HepG2 (cell line): ENCODE results near the gene HECTD4. TPM values are rescaled to one million over a fixed set of nuclear protein-coding genes. Genes with fewer than 3 reads are reported as not detected.
"Not testable (repeated sequence)": the region's sequence is repeated elsewhere in the genome, so short reads cannot be mapped to it uniquely, and the experiment has no call there.

Source experiments
- ATAC-seq: fragments of 200-7000 bp; cut with Tn5 transposase; 3 replicates; pipeline ENCODE4 v1.9.1; 2020; ENCODE audit warnings: mild to moderate bottlenecking, moderate library complexity
- BruUV-seq: library from RNA; stranded (reverse); fragments of 400-500 nt; replicated peaks from 2 replicates; lab custom pipeline; 2021; lab: Mats Ljungman, UMichigan
- CTCF ChIA-PET: fragments of 300-600 bp; formaldehyde crosslinking; extraction: SDS; loops from one replicate; lab custom pipeline; 2021; ENCODE audit warnings: low total read pairs, inconsistent platforms, low intra/inter-chr PET ratio; lab: Yijun Ruan, JAX
- POLR2A ChIA-PET: fragments of 350-600 bp; sonication (Branson Sonifier 250); formaldehyde crosslinking; loops from one replicate; lab custom pipeline; 2020; ENCODE audit warnings: antibody characterized with exemption, inconsistent platforms; lab: Yijun Ruan, JAX
- DNase-seq: peaks from one replicate; pipeline ENCODE4 v3.0.0-alpha.2; 2015; ENCODE audit warnings: low spot score
- FAIRE-seq: peaks from 3 replicates; lab custom pipeline; 2011; peaks lifted over from hg19 to GRCh38; lab: Jason Lieb, UNC
- H2AFZ ChIP-seq: one replicate; pipeline ENCODE4 v1.6.1; 2011; ENCODE audit warnings: low read length, inconsistent platforms
- H3K27ac ChIP-seq: fragments of 300-600 bp; 3 replicates; pipeline ENCODE4 v1.8.0; 2011; ENCODE audit warnings: mixed run types, mild to moderate bottlenecking, mixed read lengths, low read length, inconsistent platforms; ENCODE audit not compliant: insufficient read depth; ENCODE audit errors: extremely low read length
- H3K27me3 ChIP-seq, 2 experiments: fragments of 200-600 bp in 1 of 2; 2 replicates in 1 of 2; 3 replicates in 1 of 2; pipeline versions ENCODE4 v1.6.0 to v1.8.0; 2011; ENCODE audit warnings: low read length in 2 of 2, mild to moderate bottlenecking in 2 of 2, moderate library complexity in 2 of 2, inconsistent platforms in 1 of 2; ENCODE audit not compliant: insufficient read depth in 2 of 2, control insufficient read depth in 1 of 2
- H3K36me3 ChIP-seq, 2 experiments: fragments of 200-600 bp in 1 of 2; replicated peaks in 1 of 2; 2 replicates in 1 of 2; 3 replicates in 1 of 2; pipeline versions ENCODE4 v1.5.1 to v1.8.0; 2011; ENCODE audit warnings: low read length in 2 of 2, inconsistent platforms in 1 of 2; ENCODE audit not compliant: insufficient read depth in 2 of 2, control insufficient read depth in 1 of 2
- H3K4me1 ChIP-seq: 2 replicates; pipeline ENCODE4 v1.5.1; 2012; ENCODE audit warnings: low read length, inconsistent platforms; ENCODE audit not compliant: insufficient read depth
- H3K4me2 ChIP-seq: 2 replicates; pipeline ENCODE4 v1.6.0; 2011; ENCODE audit warnings: low read depth, low read length, inconsistent platforms
- H3K4me3 ChIP-seq, 3 experiments: fragments of 200-600 bp in 1 of 3; sonication (generic), shearing (Covaris generic) in 1 of 3; replicated peaks in 1 of 3; 2 replicates each; pipeline ENCODE4 v1.5.1; 2011 to 2016; ENCODE audit warnings: low read length in 3 of 3, inconsistent platforms in 2 of 3, low read depth in 2 of 3, mild to moderate bottlenecking in 2 of 3, control low read depth in 1 of 3, mixed read lengths in 1 of 3; ENCODE audit not compliant: insufficient read depth in 1 of 3
- H3K79me2 ChIP-seq: one replicate; pipeline ENCODE4 v1.6.1; 2011; ENCODE audit warnings: low read length, inconsistent platforms; ENCODE audit not compliant: insufficient read depth
- H3K9ac ChIP-seq: 2 replicates; pipeline ENCODE4 v1.6.0; 2011; ENCODE audit warnings: mild to moderate bottlenecking, low read depth, low read length, inconsistent platforms; ENCODE audit not compliant: insufficient read depth
- H3K9me3 ChIP-seq: 2 replicates; pipeline ENCODE4 v1.5.1; 2012; ENCODE audit warnings: mild to moderate bottlenecking, low read length
- H4K20me1 ChIP-seq: 2 replicates; pipeline ENCODE4 v1.6.0; 2011; ENCODE audit warnings: inconsistent platforms, mild to moderate bottlenecking, low read length, moderate library complexity; ENCODE audit not compliant: insufficient read depth
- MTF1 ChIP-seq: sonication (generic); formaldehyde crosslinking; IDR thresholded peaks from 2 replicates; pipeline ENCODE4 v1.5.0; 2020; ENCODE audit warnings: missing genetic modification reagents
- POLR2AphosphoS2 ChIP-seq: IDR thresholded peaks from 2 replicates; pipeline ENCODE4 v1.6.1; 2011; ENCODE audit warnings: low read depth, low read length, improper control_type of control experiment
- ZNF121 ChIP-seq: sonication (generic); formaldehyde crosslinking; IDR thresholded peaks from 2 replicates; pipeline ENCODE4 v1.5.0; 2020; ENCODE audit warnings: mild to moderate bottlenecking, missing genetic modification reagents
- WGBS: methylation state at CpG from one replicate; pipeline ENCODE4 v1.1.6; 2017; ENCODE audit warnings: low lambda C conversion rate; 5-methylcytosine and 5-hydroxymethylcytosine counted together
- in situ Hi-C: cut with HindIII; loops from 2 replicates; pipeline ENCODE4 v1.10.0; 2017; ENCODE audit warnings: low pct_unique_long_range_greater_than_20kb; ENCODE audit not compliant: extremely low pct_ligation_motif_present
- intact Hi-C: fragments of 100-400 bp; cut with micrococcal nuclease; formaldehyde crosslinking; loops from one replicate; pipeline ENCODE4 v1.10.0; 2022; ENCODE audit not compliant: unreplicated experiment
- polyA plus RNA-seq, 8 experiments: library from polyadenylated mRNA; depleted of rRNA in 3 of 8; stranded (reverse) in 7 of 8; unstranded in 1 of 8; fragments of >200 nt; fragmentation: Illumina TruSeq in 4 of 8; extraction: Trizol in 4 of 8; gene quantifications; 2 replicates each; pipeline versions ENCODE4 v1.2.1 to v1.2.3, GENCODE V29; 2011 to 2016; ENCODE audit warnings: low read depth in 4 of 8, missing spikeins in 1 of 8, mixed read lengths in 1 of 8; ENCODE audit not compliant: insufficient read depth in 1 of 8
- total RNA-seq, 5 experiments: library from RNA; depleted of rRNA; stranded (reverse); fragments of >200 nt; fragmentation: Illumina TruSeq; extraction: Trizol; gene quantifications; 2 replicates each; pipeline ENCODE4 v1.2.3, GENCODE V29; 2016; ENCODE audit warnings: low read depth in 1 of 5
- TF ChIP-seq, protein P1 (sequence below): sonication (generic); formaldehyde crosslinking; IDR thresholded peaks from 2 replicates; pipeline ENCODE4 v1.4.0; 2020; ENCODE audit warnings: missing genetic modification reagents, mild to moderate bottlenecking, borderline replicate concordance
- TF ChIP-seq, protein P2 (sequence below): sonication (generic); formaldehyde crosslinking; IDR thresholded peaks from 2 replicates; pipeline ENCODE4 v1.8.1; 2023; ENCODE audit warnings: missing genetic modification reagents, mild to moderate bottlenecking, borderline replicate concordance

HECTD4 gene
- total and polyA plus RNA-seq, 2 of the 13 experiments (the other 11 are each of a cell fraction or from before 2014, with no cell fraction given) = 9.0 to 11.4 TPM

DNA sequence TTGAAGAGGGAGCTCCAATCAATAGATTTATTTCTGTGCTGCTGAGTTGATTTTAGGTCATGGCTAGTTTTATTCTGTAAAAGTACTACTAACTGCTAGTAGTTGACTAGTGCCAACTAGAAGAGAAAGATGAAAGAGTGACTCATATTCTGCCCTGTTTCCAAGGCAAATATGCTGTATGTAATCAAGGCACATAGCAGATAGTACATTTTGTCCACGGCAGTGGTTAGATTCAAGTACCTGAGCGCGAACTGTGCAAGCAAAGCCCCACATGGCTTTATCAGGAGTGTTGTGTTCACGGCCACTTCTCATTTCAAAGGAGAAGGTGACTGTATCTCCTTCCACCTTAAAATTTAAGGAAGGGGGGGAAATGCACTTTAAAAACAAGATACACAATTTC is 130.0 kb downstream of the HECTD4 start (continued):
- TF ChIP-seq, protein P1, sequence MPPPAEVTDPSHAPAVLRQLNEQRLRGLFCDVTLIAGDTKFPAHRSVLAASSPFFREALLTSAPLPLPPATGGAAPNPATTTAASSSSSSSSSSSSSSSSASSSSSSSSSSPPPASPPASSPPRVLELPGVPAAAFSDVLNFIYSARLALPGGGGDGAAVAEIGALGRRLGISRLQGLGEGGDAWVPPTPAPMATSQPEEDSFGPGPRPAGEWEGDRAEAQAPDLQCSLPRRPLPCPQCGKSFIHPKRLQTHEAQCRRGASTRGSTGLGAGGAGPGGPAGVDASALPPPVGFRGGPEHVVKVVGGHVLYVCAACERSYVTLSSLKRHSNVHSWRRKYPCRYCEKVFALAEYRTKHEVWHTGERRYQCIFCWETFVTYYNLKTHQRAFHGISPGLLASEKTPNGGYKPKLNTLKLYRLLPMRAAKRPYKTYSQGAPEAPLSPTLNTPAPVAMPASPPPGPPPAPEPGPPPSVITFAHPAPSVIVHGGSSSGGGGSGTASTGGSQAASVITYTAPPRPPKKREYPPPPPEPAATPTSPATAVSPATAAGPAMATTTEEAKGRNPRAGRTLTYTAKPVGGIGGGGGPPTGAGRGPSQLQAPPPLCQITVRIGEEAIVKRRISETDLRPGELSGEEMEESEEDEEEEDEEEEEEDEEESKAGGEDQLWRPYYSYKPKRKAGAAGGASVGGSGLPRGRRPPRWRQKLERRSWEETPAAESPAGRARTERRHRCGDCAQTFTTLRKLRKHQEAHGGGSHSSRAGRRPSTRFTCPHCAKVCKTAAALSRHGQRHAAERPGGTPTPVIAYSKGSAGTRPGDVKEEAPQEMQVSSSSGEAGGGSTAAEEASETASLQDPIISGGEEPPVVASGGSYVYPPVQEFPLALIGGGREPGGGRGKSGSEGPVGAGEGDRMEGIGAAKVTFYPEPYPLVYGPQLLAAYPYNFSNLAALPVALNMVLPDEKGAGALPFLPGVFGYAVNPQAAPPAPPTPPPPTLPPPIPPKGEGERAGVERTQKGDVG (CRISPR knock-in tag) = no peak
- TF ChIP-seq, protein P2, sequence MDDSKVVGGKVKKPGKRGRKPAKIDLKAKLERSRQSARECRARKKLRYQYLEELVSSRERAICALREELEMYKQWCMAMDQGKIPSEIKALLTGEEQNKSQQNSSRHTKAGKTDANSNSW (CRISPR knock-in tag) = no peak
- no peak for TF ChIP-seq POLR2AphosphoS2
- no peak for TF ChIP-seq MTF1 (CRISPR knock-in tag)
- TF ChIP-seq, all 625 proteins: peak for 0

- H3K27ac ChIP-seq, CTCF ChIA-PET, POLR2A ChIA-PET, DNase-seq, H2AFZ ChIP-seq, ATAC-seq, H3K4me3 ChIP-seq, BruUV-seq, H3K4me1 ChIP-seq, H3K79me2 ChIP-seq, FAIRE-seq, H3K9ac ChIP-seq, H4K20me1 ChIP-seq, H3K4me2 ChIP-seq, H3K9me3 ChIP-seq, intact Hi-C loops, H3K27me3 ChIP-seq, in situ Hi-C loops: not testable (repeated sequence)
- TF ChIP-seq ZNF121 (CRISPR knock-in tag) = peak; percentile 66
- 94% methylated on average over 1 of the region's 1 CpG for WGBS
- H3K36me3 ChIP-seq = peaks cover 3 to 34% of the 10 kb centered on the region in 2 experiments
Measured at GRCh38 chr12:112244902-112245301, 137.3 kb downstream of the HECTD4 start.
